ENCODE data around the gene KANTR.

KANTR gene

DNA sequence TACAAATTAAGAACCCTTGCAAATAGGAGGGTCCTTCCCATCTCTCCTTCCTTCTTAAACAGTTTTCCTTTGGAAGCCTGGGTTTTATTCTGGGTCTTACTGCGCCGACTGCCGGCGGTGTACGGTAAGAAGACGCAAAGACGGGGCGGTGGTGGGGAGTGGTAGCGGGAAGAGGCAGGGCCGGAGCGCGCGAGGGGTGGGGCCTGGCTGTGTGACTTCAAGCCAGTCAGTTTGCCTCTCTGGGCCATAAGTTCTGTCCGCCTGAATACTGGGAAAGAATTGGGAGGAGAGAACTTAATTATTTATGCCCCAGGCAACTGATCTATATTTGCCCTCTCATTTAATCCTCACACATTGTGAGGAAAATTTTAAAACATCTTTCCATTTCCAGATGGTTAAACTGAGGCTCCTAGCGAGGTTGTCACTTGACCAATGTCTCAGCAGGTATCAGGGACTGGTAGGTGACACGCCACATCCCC is 726 bp upstream of the KANTR start:
- peak overlapping the region; percentile 78 to 88 (median 87) for H3K27ac Mint-ChIP-seq
- TF ChIP-seq, protein P1, sequence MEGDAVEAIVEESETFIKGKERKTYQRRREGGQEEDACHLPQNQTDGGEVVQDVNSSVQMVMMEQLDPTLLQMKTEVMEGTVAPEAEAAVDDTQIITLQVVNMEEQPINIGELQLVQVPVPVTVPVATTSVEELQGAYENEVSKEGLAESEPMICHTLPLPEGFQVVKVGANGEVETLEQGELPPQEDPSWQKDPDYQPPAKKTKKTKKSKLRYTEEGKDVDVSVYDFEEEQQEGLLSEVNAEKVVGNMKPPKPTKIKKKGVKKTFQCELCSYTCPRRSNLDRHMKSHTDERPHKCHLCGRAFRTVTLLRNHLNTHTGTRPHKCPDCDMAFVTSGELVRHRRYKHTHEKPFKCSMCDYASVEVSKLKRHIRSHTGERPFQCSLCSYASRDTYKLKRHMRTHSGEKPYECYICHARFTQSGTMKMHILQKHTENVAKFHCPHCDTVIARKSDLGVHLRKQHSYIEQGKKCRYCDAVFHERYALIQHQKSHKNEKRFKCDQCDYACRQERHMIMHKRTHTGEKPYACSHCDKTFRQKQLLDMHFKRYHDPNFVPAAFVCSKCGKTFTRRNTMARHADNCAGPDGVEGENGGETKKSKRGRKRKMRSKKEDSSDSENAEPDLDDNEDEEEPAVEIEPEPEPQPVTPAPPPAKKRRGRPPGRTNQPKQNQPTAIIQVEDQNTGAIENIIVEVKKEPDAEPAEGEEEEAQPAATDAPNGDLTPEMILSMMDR (IDR thresholded peaks at IDR 0.05; ENCODE audit: unreplicated experiment in 3 of 3): peak; percentile 33 to 52 (median 47)
- peaks cover 3% of the 10 kb centered on the region for H3K36me3 Mint-ChIP-seq (ENCODE audit: low read depth)
- H3K4me3 Mint-ChIP-seq: peak overlapping the region; percentile 85 to 94 (median 91)
- H3K4me1 Mint-ChIP-seq: peaks cover 26% of the 10 kb centered on the region
- H3K27me3 Mint-ChIP-seq (ENCODE audit: low read depth): no peaks in the 10 kb centered on the region
- H3K9me3 Mint-ChIP-seq: no peaks in the 10 kb centered on the region

DNA sequence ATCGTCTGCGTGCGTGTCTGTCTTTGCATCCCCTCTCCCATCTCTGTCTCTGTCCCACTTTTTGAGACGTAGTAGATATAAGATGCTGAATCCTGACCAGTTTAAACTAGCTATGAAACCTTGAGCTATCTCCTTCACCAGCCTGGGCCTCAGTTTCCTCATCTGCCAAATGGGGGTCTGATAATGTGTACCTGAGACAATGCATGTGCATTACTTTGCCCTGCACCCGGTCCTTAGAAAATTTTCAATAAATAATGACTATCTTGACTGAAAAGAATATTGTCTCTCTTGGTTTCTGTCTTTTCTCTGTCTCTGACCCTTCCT is 602 bp downstream of the KANTR start:
- peaks cover 13% of the 10 kb centered on the region for H3K4me1 Mint-ChIP-seq

DNA sequence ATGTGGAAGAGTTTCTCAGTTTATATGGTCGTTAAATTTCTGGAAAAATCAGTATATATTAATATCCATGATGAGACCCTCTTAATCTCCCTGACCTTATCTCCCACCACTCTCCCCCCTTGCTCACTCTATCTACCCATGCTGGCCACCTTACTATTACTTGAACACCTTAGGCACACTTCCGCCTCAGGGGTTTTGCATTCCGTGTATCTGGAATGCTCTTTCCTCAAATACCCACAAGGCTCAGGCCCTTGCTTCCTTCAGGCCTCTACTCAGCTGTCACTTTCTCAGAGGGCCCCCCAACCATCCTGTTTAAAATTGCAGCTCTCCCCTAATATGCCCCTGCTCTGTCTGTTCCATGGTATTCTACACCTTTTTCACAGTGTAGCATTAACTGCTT is 1.9 kb downstream of the KANTR start:
- Mint-ChIP-seq H3K27ac (no peak overlapping the region), H3K4me3 (peak overlapping the region; percentile 44 to 63 (median 57)), H3K27me3 (ENCODE audit: low read depth) (no peaks in the 10 kb centered on the region), H3K9me3 (peaks cover 5% of the 10 kb centered on the region), H3K4me1 (peaks cover 5% of the 10 kb centered on the region), H3K36me3 (ENCODE audit: low read depth) (peaks cover 11% of the 10 kb centered on the region)
- TF ChIP-seq, protein P1 (IDR thresholded peaks at IDR 0.05; ENCODE audit: unreplicated experiment in 3 of 3): no peak

More for the DNA sequence above, 602 bp downstream of the KANTR start:
- peak overlapping the region; percentile 78 to 88 (median 79) for H3K27ac Mint-ChIP-seq
- H3K36me3 Mint-ChIP-seq (ENCODE audit: low read depth): peaks cover 8% of the 10 kb centered on the region
- TF ChIP-seq, protein P1 (IDR thresholded peaks at IDR 0.05; ENCODE audit: unreplicated experiment in 3 of 3): no peak
- H3K27me3 Mint-ChIP-seq (ENCODE audit: low read depth): no peaks in the 10 kb centered on the region
- H3K9me3 Mint-ChIP-seq: peaks cover 3% of the 10 kb centered on the region
- peak overlapping the region; percentile 85 to 94 (median 91) for H3K4me3 Mint-ChIP-seq

DNA sequence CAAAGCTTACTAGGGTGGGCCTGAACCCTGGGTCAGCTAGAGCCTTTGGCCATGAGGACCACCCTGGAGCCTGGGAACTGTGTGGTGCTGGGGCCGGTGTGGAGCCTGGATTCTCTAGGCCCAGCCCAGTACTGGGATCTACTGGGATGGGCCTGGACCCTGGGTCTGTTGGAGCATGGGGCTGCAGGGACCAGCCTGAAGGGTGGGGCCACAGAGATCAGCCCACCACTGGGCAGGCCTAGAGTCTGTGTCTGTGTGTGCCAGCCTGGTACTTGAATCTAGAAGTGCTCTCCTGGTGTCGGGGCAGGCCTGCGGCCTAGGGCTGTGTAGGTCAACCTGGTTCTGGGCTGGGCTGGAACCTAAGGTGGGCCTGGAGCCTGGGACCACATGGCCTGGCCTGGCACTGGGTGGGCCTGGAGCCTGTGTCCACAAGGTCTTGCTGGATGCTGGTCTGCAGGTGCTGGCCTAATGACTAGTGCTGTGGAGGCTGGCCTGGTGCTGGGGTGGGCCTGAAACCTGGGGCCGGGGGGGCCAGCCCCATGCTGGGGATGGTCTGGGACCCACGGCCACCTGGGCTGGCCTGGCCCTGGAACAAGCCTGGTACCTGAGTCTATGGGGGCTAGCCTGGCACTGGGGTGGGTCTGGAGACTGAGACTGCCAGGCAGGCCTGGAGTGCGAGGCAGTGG is 21.1 kb downstream of the KANTR start:
- peaks cover 7% of the 10 kb centered on the region for H3K4me1 Mint-ChIP-seq
- no peak overlapping the region for H3K27ac Mint-ChIP-seq
- H3K9me3 Mint-ChIP-seq: peaks cover 18% of the 10 kb centered on the region
- no peak overlapping the region for H3K4me3 Mint-ChIP-seq
- H3K36me3 Mint-ChIP-seq (ENCODE audit: low read depth): peaks cover 32% of the 10 kb centered on the region
- H3K27me3 Mint-ChIP-seq (ENCODE audit: low read depth): no peaks in the 10 kb centered on the region
- TF ChIP-seq, protein P1 (IDR thresholded peaks at IDR 0.05; ENCODE audit: unreplicated experiment in 3 of 3): no peak

DNA sequence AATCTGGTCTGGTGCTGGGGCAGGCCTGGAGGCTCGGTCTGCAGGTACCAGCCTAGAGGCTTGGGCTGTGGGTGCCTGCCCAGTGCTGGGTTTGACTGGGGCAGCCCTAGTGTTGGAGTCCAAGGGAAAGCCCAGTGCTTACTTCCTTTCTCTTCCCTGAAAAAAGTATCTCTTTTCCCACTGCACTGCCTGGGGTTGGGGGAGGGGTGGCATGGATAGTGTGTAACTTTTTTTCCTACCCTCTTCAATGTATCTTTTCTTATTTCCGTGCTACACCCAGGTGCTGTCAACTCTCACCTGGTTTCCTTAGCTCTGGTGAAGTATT is 21.6 kb downstream of the KANTR start:
- peaks cover 7% of the 10 kb centered on the region for H3K4me1 Mint-ChIP-seq
- H3K4me3 Mint-ChIP-seq: no peak overlapping the region
- peaks cover 16% of the 10 kb centered on the region for H3K9me3 Mint-ChIP-seq
- H3K27ac Mint-ChIP-seq: peak overlapping the region in 2 of 3 experiments; percentile 75 to 85
- TF ChIP-seq, protein P1 (IDR thresholded peaks at IDR 0.05; ENCODE audit: unreplicated experiment in 3 of 3): no peak
- peaks cover 28% of the 10 kb centered on the region for H3K36me3 Mint-ChIP-seq (ENCODE audit: low read depth)
- H3K27me3 Mint-ChIP-seq (ENCODE audit: low read depth): no peaks in the 10 kb centered on the region

DNA sequence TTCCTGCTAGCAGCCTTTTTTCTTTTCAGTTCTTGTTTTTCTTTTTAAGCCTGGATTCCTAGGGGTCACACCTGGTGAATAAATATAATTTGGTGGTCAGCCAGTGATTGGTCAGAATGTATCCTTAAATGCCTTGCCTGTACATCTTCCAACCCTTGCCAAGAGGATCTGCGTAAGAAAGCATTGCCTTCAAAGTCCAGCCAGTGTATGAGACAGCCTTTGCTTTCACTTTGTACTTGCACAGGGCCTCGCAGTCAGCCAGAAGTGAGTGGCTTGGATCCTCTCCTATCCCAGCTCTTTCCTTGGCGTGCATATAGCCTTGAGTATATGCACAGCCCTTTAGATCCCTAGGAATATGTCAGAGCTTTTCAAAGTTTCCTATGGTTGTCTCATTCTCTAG is 22.2 kb downstream of the KANTR start:
- Mint-ChIP-seq H3K27me3 (ENCODE audit: low read depth) (no peaks in the 10 kb centered on the region), H3K4me3 (peak overlapping the region in 1 of 3 experiments; percentile 13), H3K36me3 (ENCODE audit: low read depth) (peaks cover 28% of the 10 kb centered on the region), H3K4me1 (peaks cover 7% of the 10 kb centered on the region), H3K27ac (peak overlapping the region in 2 of 3 experiments; percentile 75 to 85), H3K9me3 (peaks cover 16% of the 10 kb centered on the region)
- TF ChIP-seq, protein P1 (IDR thresholded peaks at IDR 0.05; ENCODE audit: unreplicated experiment in 3 of 3): no peak
